Stimulated activated CD8-positive, alpha-beta memory T cell treated with anti-CD3 and anti-CD28 coated beads, Interleukin-4, amount 100 ng/mL, for 48 hours (primary cell): ENCODE data around the gene SCN2A.
"Not testable (repeated sequence)": the region's sequence is repeated elsewhere in the genome, so short reads cannot be mapped to it uniquely, and the experiment has no call there.

Experiments
- DNase-seq: peaks from one replicate; pipeline ENCODE4 v3.0.0-alpha.2; 2020

The SCN2A gene

GRCh38 chr2:165256618-165257017, 17.4 kb downstream of the SCN2A start:
- no peak for DNase-seq

- DNase-seq: not testable (repeated sequence)
Measured at GRCh38 chr2:165260347-165260746, 21.1 kb downstream of the SCN2A start.

GRCh38 chr2:165268754-165269153, 29.5 kb downstream of the SCN2A start:
- no peak for DNase-seq

- DNase-seq: no peak
Measured at GRCh38 chr2:165273176-165273575, 34.0 kb downstream of the SCN2A start.

- no peak for DNase-seq
Measured at GRCh38 chr2:165274698-165275097, 35.5 kb downstream of the SCN2A start.

GRCh38 chr2:165275932-165276331, 36.7 kb downstream of the SCN2A start:
- DNase-seq: no peak

GRCh38 chr2:165277295-165277694, 38.1 kb downstream of the SCN2A start:
- DNase-seq: no peak

- DNase-seq: no peak
Measured at GRCh38 chr2:165277860-165278656, 38.8 kb downstream of the SCN2A start.

- DNase-seq: no peak
Measured at GRCh38 chr2:165280356-165280755, 41.1 kb downstream of the SCN2A start.

GRCh38 chr2:165281387-165281786, 42.2 kb downstream of the SCN2A start:
- no peak for DNase-seq

- no peak for DNase-seq
Measured at GRCh38 chr2:165283342-165283741, 44.1 kb downstream of the SCN2A start.

- DNase-seq: no peak
Measured at GRCh38 chr2:165287094-165287778, 48.0 kb downstream of the SCN2A start.

GRCh38 chr2:165289069-165289468, 49.9 kb downstream of the SCN2A start:
- no peak for DNase-seq

- DNase-seq: peak; percentile 28
Measured at GRCh38 chr2:165293440-165294420, 54.5 kb downstream of the SCN2A start.

GRCh38 chr2:165294912-165295311, 55.7 kb downstream of the SCN2A start:
- no peak for DNase-seq

GRCh38 chr2:165295643-165296042, 56.4 kb downstream of the SCN2A start:
- DNase-seq: no peak

- DNase-seq: no peak
Measured at GRCh38 chr2:165305391-165306096, 66.3 kb downstream of the SCN2A start.

- no peak for DNase-seq
Measured at GRCh38 chr2:165307317-165307716, 68.1 kb downstream of the SCN2A start.

GRCh38 chr2:165311949-165312348, 72.7 kb downstream of the SCN2A start:
- no peak for DNase-seq

- DNase-seq: no peak
Measured at GRCh38 chr2:165312999-165313398, 73.8 kb downstream of the SCN2A start.

- DNase-seq: no peak
Measured at GRCh38 chr2:165313509-165313908, 74.3 kb downstream of the SCN2A start.

- no peak for DNase-seq
Measured at GRCh38 chr2:165328272-165328671, 89.1 kb downstream of the SCN2A start.

GRCh38 chr2:165344276-165344675, 105.1 kb downstream of the SCN2A start:
- not testable (repeated sequence) for DNase-seq
